Fibroblast of skin of right quadriceps (primary cell): ENCODE measurements around the gene ZYX.
"Not testable (repeated sequence)": the region's sequence is repeated elsewhere in the genome, so short reads cannot be mapped to it uniquely, and the experiment has no call there.

Source experiments
- DNase-seq: peaks from one replicate; pipeline ENCODE4 v3.0.0-alpha.2; 2013

The ZYX gene

DNA sequence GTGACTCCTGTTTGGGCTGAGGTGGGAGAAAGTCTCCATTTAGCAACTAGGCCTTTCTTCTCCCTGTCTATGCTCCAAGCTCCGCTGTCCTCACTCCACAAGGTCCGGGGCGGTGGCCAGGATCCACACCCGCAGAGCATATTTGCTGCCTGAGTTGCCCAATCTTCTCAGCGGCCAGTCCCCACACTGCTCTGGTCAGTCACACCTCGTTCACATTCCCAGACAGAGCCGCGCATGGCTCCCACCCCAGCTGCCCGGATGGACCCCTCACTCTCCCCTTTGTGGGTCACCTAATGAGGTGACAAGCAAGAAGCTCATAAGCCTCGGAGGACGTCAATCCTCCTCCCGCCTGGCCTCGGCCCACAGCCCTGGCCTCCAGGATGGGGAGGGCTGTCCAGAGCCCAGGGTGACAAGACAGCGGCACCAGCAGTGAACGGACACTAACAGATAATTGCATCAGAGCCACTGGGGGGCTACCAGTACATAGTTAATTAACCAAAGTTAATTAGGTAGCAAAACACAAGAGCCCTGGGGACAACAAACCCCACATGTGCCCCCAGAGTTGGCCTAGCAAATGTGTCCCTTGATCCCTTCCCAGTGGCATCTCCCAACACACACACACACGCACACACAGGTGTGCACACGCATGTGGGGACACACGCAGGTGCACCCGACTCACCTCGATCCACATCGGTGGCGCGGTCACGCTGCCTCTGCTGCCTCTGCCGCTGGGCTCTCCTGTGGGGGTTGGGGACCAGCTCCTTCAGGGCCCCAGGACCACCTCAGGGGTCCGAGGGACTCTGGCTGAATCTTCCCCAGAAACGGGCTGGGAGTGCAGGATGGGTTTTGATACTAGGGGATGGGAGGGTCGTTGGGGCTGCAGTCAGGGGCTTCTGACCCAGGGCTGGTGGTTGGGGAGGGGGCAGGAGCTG is 15.7 kb downstream of the ZYX start:
- DNase-seq: no peak

DNA sequence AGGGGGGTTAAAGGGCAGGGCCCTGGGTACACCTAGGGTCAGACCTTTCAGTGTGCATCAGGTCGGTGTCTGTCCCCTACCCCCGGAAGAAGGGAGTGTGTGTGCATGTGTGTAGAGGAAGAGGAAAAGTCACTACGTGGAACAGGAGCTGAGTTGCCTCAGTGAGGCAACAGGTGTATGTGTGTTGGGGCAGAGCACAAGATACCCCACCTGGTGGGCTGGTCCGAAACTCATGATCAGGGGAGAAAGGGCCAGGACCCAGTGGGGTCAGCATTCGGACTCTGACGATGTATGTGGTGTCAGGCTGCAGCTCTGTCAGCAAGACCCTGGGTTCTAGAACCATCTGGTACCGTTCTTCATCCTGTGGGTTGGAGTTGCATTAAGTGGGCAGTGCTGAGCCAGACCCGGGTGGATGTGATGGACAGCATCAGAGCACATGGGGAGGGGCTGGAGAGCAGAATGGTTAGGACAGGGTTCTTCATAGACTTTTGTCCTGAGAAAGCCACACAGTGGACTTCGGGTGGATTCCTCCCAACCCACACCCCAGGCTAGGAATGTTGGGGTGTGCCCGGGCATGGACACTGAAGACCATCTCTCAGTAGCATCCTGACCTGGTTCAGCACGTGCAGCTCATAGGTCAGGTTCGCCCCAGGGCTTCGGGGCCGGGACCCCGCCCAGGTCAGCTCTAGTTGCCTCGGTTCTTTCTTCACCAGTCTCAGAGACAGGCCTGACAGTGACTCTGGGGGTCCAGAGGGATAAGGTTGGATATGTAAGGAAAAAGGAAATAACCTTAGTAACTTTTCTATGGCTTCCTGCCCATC is 16.8 kb downstream of the ZYX start:
- no peak for DNase-seq

DNA sequence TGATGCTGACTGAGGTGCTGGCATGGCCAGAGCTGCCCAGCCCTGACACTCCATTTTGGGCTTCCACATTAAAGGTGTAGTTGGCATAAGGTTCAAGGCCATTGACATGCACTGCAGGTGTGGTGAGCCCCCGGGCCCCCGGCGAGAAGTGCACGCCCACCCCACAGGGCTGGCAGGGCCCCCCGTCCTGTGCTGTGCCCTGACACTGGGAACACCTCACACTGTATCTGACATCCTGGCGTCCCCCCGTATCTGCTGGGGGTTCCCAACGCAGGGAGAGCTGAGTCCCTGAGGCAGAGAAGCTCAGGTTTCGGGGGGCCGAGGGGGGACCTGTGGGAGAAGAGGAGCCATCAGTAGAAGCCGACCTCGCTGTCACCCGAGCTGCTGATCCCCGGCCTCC is 17.5 kb downstream of the ZYX start:
- DNase-seq: no peak

DNA sequence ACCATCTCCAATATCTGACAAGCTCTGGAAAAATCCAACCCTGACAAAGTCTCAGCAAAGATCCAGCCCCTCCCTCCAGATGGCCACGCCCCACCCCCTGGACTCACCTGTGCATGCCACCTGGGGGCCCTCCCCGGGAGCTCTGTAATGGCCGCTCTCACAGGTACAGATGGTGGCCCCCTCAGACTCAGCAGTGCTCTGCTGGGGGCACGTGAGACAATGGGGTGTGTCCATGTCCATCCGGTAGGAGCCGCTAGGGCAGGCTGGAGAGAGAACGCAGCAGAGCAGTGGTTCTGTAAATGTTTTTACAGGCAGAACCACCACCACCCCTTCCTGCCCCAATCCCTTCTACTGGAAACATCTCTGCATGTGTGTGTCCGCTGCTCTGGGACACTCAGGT is 18.0 kb downstream of the ZYX start:
- no peak for DNase-seq

DNA sequence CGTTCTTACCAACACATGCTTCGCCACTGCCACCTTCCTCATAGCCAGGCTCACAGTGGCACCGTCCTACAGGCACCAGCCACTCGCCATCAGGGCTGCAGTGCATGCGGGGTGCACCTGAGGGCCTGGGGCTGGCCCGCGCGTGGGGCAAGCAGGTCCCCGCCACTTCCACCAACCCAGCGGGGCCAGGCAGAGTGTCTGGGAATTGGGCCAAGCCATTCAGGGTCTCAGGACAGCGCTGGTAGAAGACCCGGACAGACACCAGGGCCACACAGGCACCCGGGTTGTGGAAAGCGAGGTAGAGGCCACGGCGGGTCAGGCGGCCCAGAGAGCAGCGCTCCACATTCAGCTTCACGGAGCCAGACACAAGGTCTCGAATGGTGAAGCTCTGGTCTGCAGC is 18.5 kb downstream of the ZYX start:
- no peak for DNase-seq

DNA sequence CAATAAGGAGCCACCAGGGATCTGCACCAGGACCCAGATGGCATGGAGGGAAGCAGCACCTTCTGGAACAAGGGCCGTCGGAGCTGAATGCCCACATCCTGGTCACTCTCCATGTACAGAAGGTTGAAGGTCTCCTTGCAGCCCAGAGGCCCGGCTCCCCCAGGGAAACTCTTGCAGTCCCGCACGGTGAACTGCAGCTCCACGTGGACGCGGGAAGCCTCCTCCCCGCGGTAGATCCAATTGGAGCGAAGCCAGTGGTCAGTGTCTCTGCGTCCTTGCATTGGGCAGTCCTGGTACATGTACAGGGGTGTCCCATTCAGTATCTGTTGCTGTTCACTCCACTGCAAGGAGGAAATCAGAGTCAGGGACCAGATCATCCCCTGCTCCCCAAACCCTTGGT is 20.1 kb downstream of the ZYX start:
- no peak for DNase-seq

DNA sequence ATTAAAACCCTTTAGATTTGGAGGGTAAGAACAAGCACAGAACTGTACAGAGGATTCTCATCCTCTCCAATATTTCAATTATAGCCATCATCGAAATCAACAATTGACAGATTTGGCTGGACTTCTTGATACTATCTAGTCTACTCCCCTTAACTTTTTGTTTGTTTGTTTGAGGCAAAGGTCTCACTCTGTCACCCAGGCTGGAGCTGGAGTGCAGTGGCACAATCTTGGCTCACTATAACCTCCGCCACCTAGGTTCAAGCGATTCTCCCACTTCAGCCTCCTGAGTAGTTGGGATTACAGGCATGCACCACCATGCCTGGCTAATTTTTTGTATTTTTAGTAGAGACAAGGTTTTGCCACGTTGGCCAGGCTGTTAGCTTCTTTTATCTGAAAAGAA is 21.1 kb downstream of the ZYX start:
- DNase-seq: not testable (repeated sequence)

DNA sequence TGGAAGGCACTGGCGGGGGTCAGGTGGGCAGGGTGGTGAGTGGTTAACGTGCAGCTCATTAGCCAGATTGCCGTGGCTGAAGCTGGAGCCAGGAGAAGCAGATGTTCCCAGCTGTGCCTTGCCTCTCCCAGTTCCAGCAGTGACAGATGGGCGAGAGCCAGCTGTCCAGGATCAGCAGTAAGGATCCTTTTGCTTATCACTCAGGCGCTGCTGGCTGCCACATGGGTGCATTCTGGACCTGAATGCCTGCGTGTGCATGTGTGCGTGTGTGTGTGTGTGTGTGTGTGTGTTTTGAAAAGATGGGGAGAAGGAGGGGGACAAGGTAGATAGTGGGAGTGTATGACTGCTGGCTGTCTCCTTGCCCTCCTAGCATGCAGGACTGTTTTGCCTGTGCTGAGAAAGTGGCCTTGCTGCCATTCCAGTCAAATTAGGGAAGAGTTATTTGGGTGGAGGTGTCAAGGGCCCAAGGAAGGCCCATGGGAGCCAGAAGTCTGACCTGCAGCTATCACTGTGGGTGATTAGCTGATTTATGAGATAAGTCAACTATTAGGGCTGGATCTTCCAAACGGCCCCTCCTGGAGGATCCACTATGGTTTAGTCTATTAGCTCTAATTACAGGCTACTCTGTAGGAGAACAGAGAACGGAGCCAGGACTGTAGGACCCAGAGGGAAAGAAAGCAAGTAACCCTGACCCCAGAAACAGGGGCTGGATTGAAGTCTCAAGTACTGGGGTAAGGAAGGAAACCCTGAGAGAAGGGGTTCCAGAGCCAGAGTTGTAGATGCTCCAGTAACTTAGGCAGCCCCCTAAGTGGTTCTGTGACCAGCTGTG is 24.2 kb downstream of the ZYX start:
- no peak for DNase-seq

DNA sequence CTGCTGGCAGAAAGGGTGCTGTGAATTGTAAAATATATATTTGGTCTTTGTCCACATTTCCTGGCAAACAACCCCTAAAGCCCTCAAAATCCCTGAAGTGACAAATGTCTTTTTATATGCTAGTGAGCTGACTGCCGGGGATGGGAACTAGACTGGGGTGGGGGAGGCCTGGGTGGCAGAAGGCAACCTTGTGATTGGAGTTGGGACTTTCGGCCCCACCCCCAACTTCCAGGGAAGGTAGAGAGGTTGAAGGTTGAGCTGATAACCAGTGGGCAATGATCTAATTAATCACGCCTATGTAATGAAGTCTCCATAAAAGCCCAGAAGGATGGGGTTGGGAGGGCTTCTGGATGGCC is 24.8 kb downstream of the ZYX start:
- no peak for DNase-seq

DNA sequence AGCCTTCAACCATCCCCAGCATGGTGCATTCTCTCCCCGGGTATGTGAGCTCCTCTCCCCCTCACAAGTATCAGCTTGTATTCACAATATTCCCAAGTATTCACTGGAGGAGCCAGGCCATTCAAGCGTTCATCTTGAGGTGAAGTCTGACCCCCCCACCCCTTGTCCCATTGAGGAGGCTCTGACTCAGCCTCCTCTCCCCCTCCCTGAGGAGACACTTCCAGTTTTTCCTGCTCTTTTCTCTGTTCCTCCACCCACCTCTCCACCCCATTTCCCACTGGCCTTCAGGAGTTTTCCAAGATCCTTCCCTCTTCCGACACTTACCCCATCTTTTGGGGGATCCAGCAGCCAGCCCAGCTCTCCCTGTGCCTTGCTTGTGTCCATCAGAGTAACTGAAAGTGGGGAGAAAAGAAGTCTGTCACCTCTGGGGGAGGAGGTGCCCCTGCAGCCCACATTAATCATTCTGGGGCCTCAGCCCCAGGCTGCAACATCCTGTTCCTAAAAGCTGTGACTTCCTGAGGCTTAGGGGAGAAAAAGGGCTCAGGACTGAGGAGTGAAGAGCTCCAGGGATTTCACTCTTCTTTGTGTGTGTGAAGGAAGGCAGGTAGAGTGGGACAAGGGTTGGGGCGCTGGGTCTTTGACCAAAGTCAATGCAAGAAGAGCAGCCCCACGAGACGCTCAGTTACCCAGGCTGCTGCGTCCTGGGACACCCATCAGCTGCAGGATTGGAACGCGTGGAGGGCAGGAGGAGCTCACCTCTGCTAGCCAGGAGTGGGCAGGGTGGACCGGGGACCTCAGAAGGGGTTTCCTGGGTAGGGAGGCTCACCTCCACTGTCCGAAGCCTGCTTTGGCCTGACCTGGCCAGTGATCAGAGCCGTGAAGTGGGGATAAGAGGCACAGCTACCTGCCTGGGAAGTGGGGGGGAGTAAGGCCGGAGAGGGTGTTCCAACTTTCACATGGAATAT is 26.4 kb downstream of the ZYX start:
- DNase-seq: no peak

DNA sequence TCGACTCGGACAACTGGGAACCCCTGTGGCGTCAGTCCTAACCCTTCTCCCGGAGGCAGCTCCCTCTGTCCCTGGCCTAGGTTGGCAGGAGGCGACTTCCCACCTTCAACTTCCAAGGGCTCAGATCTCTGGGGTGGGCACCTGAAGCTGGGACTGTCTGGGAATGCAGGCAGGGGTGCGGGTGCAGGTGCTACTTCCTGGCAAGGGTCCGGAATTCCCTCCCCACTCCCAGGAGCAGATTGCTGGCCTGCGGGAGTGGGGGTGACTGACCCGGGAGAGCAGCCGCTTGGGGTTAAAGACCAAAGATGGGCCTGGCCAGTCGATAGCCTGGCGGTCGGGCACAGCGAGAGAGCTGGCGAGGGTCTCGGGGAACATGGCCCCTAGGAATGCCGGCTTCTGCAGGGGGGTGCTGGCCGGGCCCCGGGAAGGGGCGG is 27.1 kb downstream of the ZYX start:
- no peak for DNase-seq

DNA sequence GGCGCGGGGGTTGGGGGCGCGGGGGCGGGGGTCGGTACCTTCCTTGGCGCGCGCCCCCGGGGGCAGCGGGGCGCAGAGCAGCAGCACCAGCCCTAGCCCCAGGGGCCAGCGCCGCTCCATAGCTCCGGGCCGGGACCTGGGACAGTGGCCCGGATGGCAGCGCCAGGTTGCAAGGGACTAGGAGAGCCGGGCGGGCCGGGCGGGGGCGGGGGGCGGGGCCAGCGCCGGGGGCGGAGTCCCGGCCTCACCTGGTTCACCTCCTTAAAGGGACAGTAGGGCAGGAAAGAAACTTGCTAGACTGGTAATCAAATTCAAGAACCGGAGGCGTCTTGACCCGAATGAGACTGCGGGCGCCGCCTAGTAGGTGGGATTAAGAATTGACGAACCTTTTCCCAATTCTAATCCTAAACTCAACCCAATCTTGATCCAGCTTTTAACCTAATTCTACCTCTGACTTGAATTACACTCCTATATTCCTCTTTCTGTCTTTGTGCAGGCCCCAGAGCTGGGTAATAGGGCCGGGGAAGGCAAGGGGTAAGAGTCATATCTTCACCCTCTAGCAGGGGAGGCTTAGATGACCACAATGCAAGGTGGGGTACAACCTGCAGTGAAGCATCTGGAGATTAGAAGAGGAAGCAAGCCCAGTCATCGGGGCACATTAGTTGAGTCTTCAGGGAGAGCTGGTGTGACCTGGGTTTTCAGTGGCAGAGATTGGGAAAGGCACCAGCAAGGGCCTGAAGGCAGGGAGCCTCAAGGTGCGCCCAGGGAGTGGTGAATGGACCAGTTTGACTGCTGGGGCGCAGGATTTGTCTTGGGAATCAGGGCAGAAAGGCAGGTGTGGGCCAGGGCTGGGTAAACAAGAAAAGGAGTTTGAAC is 27.8 kb downstream of the ZYX start, which contains the start of gene EPHA1:
EPHA1 (minus strand) TSS at position 171 of the 876 bp plus-strand sequence; CDS start at position 120, 51 bp downstream.
- no peak for DNase-seq

DNA sequence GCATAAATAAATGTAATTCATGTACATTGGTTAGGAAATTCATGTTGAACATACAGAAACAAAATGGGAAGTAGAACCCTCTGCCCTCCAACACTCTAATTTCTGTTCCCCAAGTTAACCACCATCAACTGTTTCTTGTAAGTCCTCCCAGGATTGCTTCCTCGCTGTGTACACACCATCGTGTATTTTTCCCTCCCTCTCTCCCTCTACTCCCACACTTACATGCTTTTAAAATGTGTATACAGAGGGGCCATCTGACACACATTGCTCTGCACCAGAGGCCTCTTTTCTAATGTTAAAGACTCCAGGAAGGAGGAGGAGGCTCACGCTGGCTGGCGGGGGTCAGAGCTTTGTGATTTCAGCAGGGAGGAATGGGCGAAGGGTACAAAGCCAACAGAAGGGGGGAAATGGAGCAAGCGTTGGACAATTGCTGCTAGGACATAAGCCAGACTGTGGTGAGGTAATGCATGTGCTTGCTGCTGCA is 29.4 kb downstream of the ZYX start:
- peak; percentile 67 for DNase-seq

DNA sequence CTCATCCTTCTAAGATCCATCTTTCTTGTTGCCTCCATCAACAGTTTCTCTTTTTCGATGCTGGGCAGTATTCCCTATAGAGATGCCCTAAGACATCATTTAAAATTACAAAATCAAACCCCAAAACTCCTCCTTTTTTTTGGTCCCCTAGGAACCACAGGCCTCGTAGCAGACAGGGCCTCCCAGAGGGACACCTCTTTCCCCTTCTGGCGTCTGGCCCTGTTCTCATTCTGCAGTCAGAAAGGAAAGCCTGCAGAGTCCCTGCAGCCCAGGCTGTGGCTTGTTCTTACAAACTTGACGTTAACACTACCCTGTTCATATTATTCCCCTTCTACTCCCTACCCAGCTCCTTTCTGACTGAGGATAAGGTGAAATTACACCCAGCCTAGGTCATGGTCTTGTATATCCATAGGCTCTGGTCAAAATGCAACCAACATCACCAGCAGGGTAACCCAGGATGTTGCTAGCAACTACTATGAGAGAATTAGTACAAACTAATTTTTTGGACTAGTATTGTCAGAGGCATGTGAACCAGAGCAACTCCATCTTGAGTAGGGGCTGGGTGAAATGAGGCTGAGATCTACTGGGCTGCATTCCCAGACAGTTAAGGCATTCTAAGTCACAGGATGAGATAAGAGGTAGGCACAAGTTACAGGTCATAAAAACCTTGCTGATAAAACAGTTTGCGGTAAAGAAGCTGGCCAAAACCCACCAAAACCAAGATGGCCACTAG is 31.0 kb downstream of the ZYX start:
- DNase-seq: no peak

DNA sequence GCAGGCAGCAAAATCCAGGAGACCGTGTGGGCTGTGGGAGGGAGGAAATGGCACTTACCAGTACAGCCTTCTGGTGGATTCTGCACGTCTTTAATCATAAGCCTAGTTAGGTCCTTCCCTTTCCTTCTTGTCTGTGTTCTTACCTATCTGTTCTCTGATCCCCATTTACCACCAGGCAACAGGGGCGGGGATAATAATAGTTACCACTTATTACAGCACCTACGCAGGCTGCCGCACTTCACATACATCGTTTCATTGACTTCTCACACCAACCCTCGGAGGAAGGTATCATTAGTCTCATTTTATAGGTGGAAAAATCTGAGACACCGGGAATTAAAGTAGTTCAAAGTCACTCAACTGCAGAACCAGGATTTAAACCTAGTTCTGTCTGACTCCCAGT is 32.0 kb downstream of the ZYX start:
- no peak for DNase-seq

DNA sequence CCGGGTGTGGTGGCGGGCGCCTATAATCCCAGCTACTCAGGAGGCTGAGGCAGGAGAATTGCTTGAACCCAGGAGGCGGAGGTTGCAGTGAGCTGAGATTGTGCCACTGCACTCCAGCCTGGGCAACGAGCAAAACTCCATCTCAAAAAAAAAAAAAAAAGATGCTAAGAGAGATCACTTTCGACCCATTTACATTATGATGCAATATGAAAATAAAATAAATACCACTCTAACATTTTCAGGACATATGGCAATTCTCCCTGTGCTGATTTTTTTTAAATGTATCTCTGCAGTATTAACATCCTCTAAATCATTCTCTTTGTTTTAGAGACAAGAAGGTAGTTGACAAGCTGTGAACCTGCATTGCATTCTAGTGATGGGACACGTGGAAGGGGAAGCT is 34.1 kb downstream of the ZYX start:
- not testable (repeated sequence) for DNase-seq

DNA sequence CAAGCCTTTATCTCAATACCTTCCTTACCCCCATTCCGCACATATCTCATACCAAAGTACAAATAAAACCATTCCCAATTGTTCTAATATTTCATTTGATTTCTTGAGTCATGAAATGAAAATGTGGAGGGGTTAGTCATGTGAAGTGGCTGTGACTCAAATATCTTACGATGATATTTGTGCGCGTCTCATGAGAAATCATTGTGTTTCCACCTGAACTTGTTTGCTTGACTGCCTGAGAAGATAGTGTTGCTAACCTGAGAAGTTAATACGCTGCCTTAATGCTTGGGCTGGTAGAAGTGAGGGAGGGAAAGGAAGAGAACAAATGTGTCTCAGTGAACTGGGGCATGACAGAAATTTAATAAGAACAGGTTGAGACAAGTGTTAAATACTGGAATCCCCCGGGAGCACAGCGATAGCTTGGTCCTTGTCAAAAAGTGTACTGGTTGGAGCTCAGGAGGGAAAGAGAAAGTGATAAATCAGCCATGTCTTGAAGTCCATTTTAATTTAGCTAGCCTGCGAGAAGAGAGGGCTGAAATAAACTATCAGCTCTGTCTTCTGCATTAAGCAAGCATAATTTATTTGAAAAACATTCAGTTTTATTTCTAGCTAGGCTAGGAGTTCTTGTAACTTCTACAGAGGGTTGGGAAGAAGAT is 34.7 kb downstream of the ZYX start:
- DNase-seq: peak; percentile 28

DNA sequence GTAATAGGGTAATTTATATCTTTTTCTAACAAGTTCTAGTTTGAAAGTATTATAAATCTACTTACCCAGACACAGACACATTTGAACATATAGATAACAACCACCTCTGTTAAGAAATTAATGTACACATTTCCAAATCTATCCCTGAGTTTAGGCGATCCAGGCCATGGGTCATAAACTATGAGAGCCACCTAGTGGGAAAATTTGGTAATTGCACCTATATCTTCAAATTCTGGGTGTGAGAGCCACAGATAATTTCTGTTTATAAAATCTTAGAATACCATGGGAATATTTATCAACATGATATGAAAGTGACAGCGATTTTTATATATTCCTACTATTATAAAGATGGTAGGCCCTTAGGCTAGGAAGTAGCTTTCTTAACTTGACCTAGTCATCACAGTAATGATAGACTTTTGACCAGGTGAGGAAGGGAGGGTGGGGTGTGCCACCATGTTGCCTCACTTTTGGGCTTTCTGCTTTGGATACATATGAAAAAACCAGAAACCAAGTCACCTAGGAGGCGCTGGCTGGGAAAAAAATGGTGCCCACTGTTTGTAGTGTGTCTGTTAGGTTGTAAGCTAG is 35.5 kb downstream of the ZYX start:
- peak; percentile 57 for DNase-seq
